Stimulated activated CD4-positive, alpha-beta T cell treated with anti-CD3 and anti-CD28 coated beads, Interleukin-2, amount 100 ng/mL, for 24 hours (primary cell): ENCODE data around the gene STK38.
"Not testable (repeated sequence)": the region's sequence is repeated elsewhere in the genome, so short reads cannot be mapped to it uniquely, and the experiment has no call there.

Experiments
- DNase-seq, 2 donors: peaks; one replicate each; pipeline ENCODE4 v3.0.0-alpha.2; 2020

STK38 gene

GRCh38 chr6:36546920-36547645, at the start of gene STK38:
STK38 (minus strand) TSS chr6:36547479; CDS start chr6:36540202, 7,277 bp downstream.
- DNase-seq: peak; percentile 95 to 96

GRCh38 chr6:36596356-36596755, 49.1 kb upstream of the STK38 start:
- no peak for DNase-seq

GRCh38 chr6:36594816-36595643, 47.8 kb upstream of the STK38 start:
- DNase-seq: peak in 1 of 2 donors; percentile 39

- DNase-seq: peak; percentile 91 to 92
These were observed 46.9 kb upstream of the STK38 start, which contains the start of gene SRSF3 for GRCh38 chr6:36594029-36594815. SRSF3 (plus strand) TSS chr6:36594362; CDS start chr6:36596763, 2,401 bp downstream.

GRCh38 chr6:36593569-36594028, 46.3 kb upstream of the STK38 start:
- DNase-seq: peak; percentile 51 to 52

GRCh38 chr6:36592221-36592655, 45.0 kb upstream of the STK38 start:
- DNase-seq: no peak

GRCh38 chr6:36590237-36590636, 43.0 kb upstream of the STK38 start:
- DNase-seq: no peak

GRCh38 chr6:36589025-36589400, 41.7 kb upstream of the STK38 start:
- DNase-seq: not testable (repeated sequence)

- DNase-seq: no peak
These were observed 39.3 kb upstream of the STK38 start for GRCh38 chr6:36586606-36587005.

- DNase-seq: no peak
These were observed 34.4 kb upstream of the STK38 start for GRCh38 chr6:36581716-36582115.

GRCh38 chr6:36580184-36580526, 32.9 kb upstream of the STK38 start:
- DNase-seq: no peak

- no peak for DNase-seq
These were observed 31.2 kb upstream of the STK38 start for GRCh38 chr6:36578431-36578830.

GRCh38 chr6:36578030-36578429, 30.8 kb upstream of the STK38 start:
- no peak for DNase-seq

- no peak for DNase-seq
These were observed 30.0 kb upstream of the STK38 start for GRCh38 chr6:36577301-36577700.

GRCh38 chr6:36576578-36576977, 29.3 kb upstream of the STK38 start:
- DNase-seq: no peak

- no peak for DNase-seq
These were observed 27.4 kb upstream of the STK38 start for GRCh38 chr6:36574679-36575078.

- DNase-seq: not testable (repeated sequence)
These were observed 25.4 kb upstream of the STK38 start for GRCh38 chr6:36572353-36573311.

- DNase-seq: no peak
These were observed 24.1 kb upstream of the STK38 start for GRCh38 chr6:36571122-36572043.

GRCh38 chr6:36570264-36570663, 23.0 kb upstream of the STK38 start:
- no peak for DNase-seq

- DNase-seq: no peak
These were observed 19.2 kb upstream of the STK38 start for GRCh38 chr6:36566418-36566905.

- no peak for DNase-seq
These were observed 16.6 kb upstream of the STK38 start for GRCh38 chr6:36563928-36564284.
